H9 (cell line): ENCODE data around the gene ZRANB1. TPM values are rescaled to one million over a fixed set of nuclear protein-coding genes. Genes with fewer than 3 reads are reported as not detected.

Experiments used
- DNase-seq: peaks from one replicate; pipeline ENCODE4 v3.0.0-alpha.2; 2017
- H2AFZ ChIP-seq: one replicate; pipeline ENCODE4 v1.6.1; 2013; ENCODE audit warnings: mild to moderate bottlenecking, low read length, control low read depth, moderate library complexity
- H2AK5ac ChIP-seq: 2 replicates; pipeline ENCODE4 v1.6.1; 2013; ENCODE audit warnings: low read length, control low read depth, mixed read lengths; ENCODE audit not compliant: insufficient read length
- H2BK120ac ChIP-seq: one replicate; pipeline ENCODE4 v1.6.1; 2013; ENCODE audit warnings: low read depth, mild to moderate bottlenecking, low read length, control low read depth, inconsistent platforms; ENCODE audit not compliant: poor library complexity, severe bottlenecking
- H2BK12ac ChIP-seq: 2 replicates; pipeline ENCODE4 v1.6.1; 2013; ENCODE audit warnings: low read length, control low read depth, mixed read lengths, low read depth; ENCODE audit not compliant: insufficient read length
- H2BK15ac ChIP-seq: 2 replicates; pipeline ENCODE4 v1.6.1; 2013; ENCODE audit warnings: low read depth, low read length, control low read depth
- H2BK20ac ChIP-seq: one replicate; pipeline ENCODE4 v1.6.1; 2013; ENCODE audit warnings: low read depth, mild to moderate bottlenecking, low read length, control low read depth, inconsistent platforms; ENCODE audit not compliant: poor library complexity, severe bottlenecking
- H2BK5ac ChIP-seq: 2 replicates; pipeline ENCODE4 v1.6.1; 2013; ENCODE audit warnings: low read length, control low read depth, mixed read lengths; ENCODE audit not compliant: insufficient read length
- H3K14ac ChIP-seq: 2 replicates; pipeline ENCODE4 v1.6.1; 2013; ENCODE audit warnings: low read length, control low read depth; ENCODE audit not compliant: insufficient read depth
- H3K18ac ChIP-seq: 2 replicates; pipeline ENCODE4 v1.6.1; 2013; ENCODE audit warnings: low read depth, mild to moderate bottlenecking, mixed read lengths, low read length, control low read depth; ENCODE audit not compliant: insufficient read length
- H3K23ac ChIP-seq: 2 replicates; pipeline ENCODE4 v1.6.1; 2013; ENCODE audit warnings: low read length, control low read depth, mixed read lengths, low read depth; ENCODE audit not compliant: insufficient read length
- H3K23me2 ChIP-seq: 2 replicates; pipeline ENCODE4 v1.6.1; 2013; ENCODE audit warnings: low read depth, mild to moderate bottlenecking, mixed read lengths, low read length, control low read depth; ENCODE audit not compliant: insufficient read length, poor library complexity, severe bottlenecking
- H3K27ac ChIP-seq: 2 replicates; pipeline ENCODE4 v1.5.1; 2013; ENCODE audit warnings: low read length, control low read depth, mixed read lengths, low read depth; ENCODE audit not compliant: insufficient read length
- H3K27me3 ChIP-seq: 2 replicates; pipeline ENCODE4 v1.6.1; 2013; ENCODE audit warnings: low read length, control low read depth, inconsistent platforms; ENCODE audit not compliant: insufficient read depth
- H3K4ac ChIP-seq: 2 replicates; pipeline ENCODE4 v1.6.1; 2013; ENCODE audit warnings: low read depth, mild to moderate bottlenecking, control low read depth, inconsistent platforms, low read length, moderate library complexity
- H3K4me1 ChIP-seq: 2 replicates; pipeline ENCODE4 v1.6.1; 2013; ENCODE audit warnings: low read length, control low read depth, inconsistent platforms; ENCODE audit not compliant: insufficient read depth
- H3K4me2 ChIP-seq: 2 replicates; pipeline ENCODE4 v1.6.1; 2013; ENCODE audit warnings: low read length, control low read depth, mixed read lengths; ENCODE audit not compliant: insufficient read length, insufficient read depth
- H3K56ac ChIP-seq: 2 replicates; pipeline ENCODE4 v1.6.1; 2013; ENCODE audit warnings: low read depth, mild to moderate bottlenecking, mixed read lengths, low read length, control low read depth; ENCODE audit not compliant: insufficient read length
- H3K79me1 ChIP-seq: 2 replicates; pipeline ENCODE4 v1.6.1; 2013; ENCODE audit warnings: low read depth, mild to moderate bottlenecking, moderate library complexity, low read length, control low read depth, inconsistent platforms; ENCODE audit not compliant: insufficient read depth, poor library complexity, severe bottlenecking
- H3K79me2 ChIP-seq: 2 replicates; pipeline ENCODE4 v1.6.1; 2013; ENCODE audit warnings: low read length, control low read depth, inconsistent platforms; ENCODE audit not compliant: insufficient read depth
- H3K9ac ChIP-seq: 2 replicates; pipeline ENCODE4 v1.6.1; 2013; ENCODE audit warnings: low read length, control low read depth, mixed read lengths; ENCODE audit not compliant: insufficient read length; ENCODE audit errors: extremely low read depth
- H3K9me3 ChIP-seq: one replicate; pipeline ENCODE4 v1.6.1; 2013; ENCODE audit warnings: low read depth, low read length, inconsistent platforms; ENCODE audit not compliant: control insufficient read depth
- H3T11ph ChIP-seq: one replicate; pipeline ENCODE4 v1.6.1; 2013; ENCODE audit warnings: mild to moderate bottlenecking, low read length, control low read depth, inconsistent platforms
- H4K20me1 ChIP-seq: one replicate; pipeline ENCODE4 v1.6.1; 2013; ENCODE audit not compliant: control insufficient read depth, insufficient read length, insufficient read depth
- H4K5ac ChIP-seq: 2 replicates; pipeline ENCODE4 v1.6.1; 2013; ENCODE audit warnings: low read depth, mild to moderate bottlenecking, mixed read lengths, low read length, control low read depth; ENCODE audit not compliant: insufficient read length
- H4K8ac ChIP-seq: replicated peaks from 2 replicates; pipeline ENCODE4 v1.6.1; 2013; ENCODE audit warnings: low read length, control low read depth, mixed read lengths, low read depth; ENCODE audit not compliant: insufficient read length
- H4K91ac ChIP-seq: 2 replicates; pipeline ENCODE4 v1.6.1; 2013; ENCODE audit warnings: low read depth, mild to moderate bottlenecking, moderate library complexity, mixed read lengths, low read length, control low read depth; ENCODE audit not compliant: insufficient read length
- H3K27ac Mint-ChIP-seq, 3 experiments: 2 replicates in 2 of 3; 3 replicates in 1 of 3; pipeline ENCODE4 v1.8.0; 2020 to 2021; ENCODE audit warnings: mixed read lengths in 3 of 3, mild to moderate bottlenecking in 1 of 3, moderate library complexity in 1 of 3
- H3K27me3 Mint-ChIP-seq: 2 replicates; pipeline ENCODE4 v1.8.0; 2021; ENCODE audit warnings: low read depth, mild to moderate bottlenecking, moderate library complexity, mixed read lengths
- H3K36me3 Mint-ChIP-seq, 3 experiments: 2 replicates in 2 of 3; 3 replicates in 1 of 3; pipeline ENCODE4 v1.8.0; 2020 to 2021; ENCODE audit warnings: low read depth in 3 of 3, mixed read lengths in 3 of 3; ENCODE audit not compliant: insufficient read depth in 1 of 3
- H3K4me1 Mint-ChIP-seq, 2 experiments: 2 replicates each; pipeline ENCODE4 v1.8.0; 2020; ENCODE audit warnings: mixed read lengths in 2 of 2
- H3K4me3 Mint-ChIP-seq, 2 experiments: 2 replicates in 1 of 2; 3 replicates in 1 of 2; pipeline ENCODE4 v1.8.0; 2020 to 2021; ENCODE audit warnings: mild to moderate bottlenecking in 2 of 2, mixed read lengths in 2 of 2, moderate library complexity in 1 of 2
- H3K9me3 Mint-ChIP-seq, 2 experiments: 2 replicates in 1 of 2; 3 replicates in 1 of 2; pipeline ENCODE4 v1.8.0; 2020; ENCODE audit warnings: mild to moderate bottlenecking in 2 of 2, mixed read lengths in 2 of 2, moderate library complexity in 1 of 2
- WGBS: extraction: QIAGEN DNeasy Blood & Tissue Kit; methylation state at CpG from one replicate; pipeline ENCODE4 v1.1.7; 2013; ENCODE audit warnings: missing lambda C conversion rate, low lambda C conversion rate, mixed read lengths; ENCODE audit not compliant: insufficient read length; ENCODE audit errors: extremely low coverage; 5-methylcytosine and 5-hydroxymethylcytosine counted together
- total RNA-seq: library from RNA; stranded (reverse); gene quantifications from 2 replicates; pipeline ENCODE4 v1.2.1, GENCODE V29; 2021
- TF ChIP-seq, protein P1 (sequence below): fragments of 200-600 bp; sonication (generic); conservative IDR thresholded peaks from 3 replicates; pipeline ENCODE4 v1.8.0; 2021; ENCODE audit warnings: antibody characterized with exemption, mild to moderate bottlenecking

Gene ZRANB1
- total RNA-seq, 1 experiment from 2014 or later: 17.4 TPM

DNA sequence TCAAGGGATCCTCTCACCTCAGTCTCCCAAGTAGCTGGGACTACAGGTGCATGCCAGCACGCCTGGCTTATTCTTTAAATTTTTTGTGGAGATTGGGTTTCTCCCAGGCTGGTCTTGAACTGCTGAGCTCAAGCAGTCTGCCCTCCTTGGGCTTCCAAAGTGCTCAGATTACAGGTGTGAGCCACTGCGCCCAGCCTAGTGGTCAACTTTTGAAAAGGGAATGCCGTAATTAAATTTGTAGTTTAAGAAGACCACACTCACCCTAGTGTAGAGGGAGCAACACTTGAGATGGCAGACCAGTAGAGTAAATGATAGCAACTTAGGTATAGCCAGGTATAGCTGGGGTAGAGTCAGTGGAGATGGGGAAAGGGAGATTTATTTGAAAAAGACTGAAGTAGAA, 17.6 kb downstream of the ZRANB1 start:
- Histone ChIP-seq H3K18ac (no peak overlapping the region), H3K4me2 (no peak overlapping the region), H3T11ph (no peak overlapping the region), H2AFZ (no peak overlapping the region), H3K14ac (no peak overlapping the region), H3K79me1 (peaks cover 13% of the 10 kb centered on the region), H2BK20ac (no peak overlapping the region), H3K79me2 (peaks cover 15% of the 10 kb centered on the region; the same call in 1 of the 2 replicates), H3K27ac (no peak overlapping the region), H2BK15ac (no peak overlapping the region), H4K8ac (no peak overlapping the region), H3K4ac (no peak overlapping the region), H2AK5ac (no peak overlapping the region), H4K5ac (no peak overlapping the region), H3K9ac (no peak overlapping the region), H2BK12ac (no peak overlapping the region), H3K27me3 (no peaks in the 10 kb centered on the region), H4K91ac (no peak overlapping the region), H3K23ac (no peak overlapping the region), H3K56ac (no peak overlapping the region), H3K23me2 (no peaks in the 10 kb centered on the region), H3K9me3 (no peaks in the 10 kb centered on the region), H2BK5ac (no peak overlapping the region), H2BK120ac (no peak overlapping the region), H4K20me1 (no peaks in the 10 kb centered on the region), H3K4me1 (no peaks in the 10 kb centered on the region)
- Mint-ChIP-seq H3K4me3 (no peak overlapping the region), H3K4me1 (peaks cover 11 to 17% of the 10 kb centered on the region in 2 experiments), H3K9me3 (no peaks in the 10 kb centered on the region), H3K27ac (peak overlapping the region in 2 of 3 experiments; percentile 13 to 55; a peak in 3 of 7 replicates), H3K36me3 (0 out of 7 replicates have a peak, but pooled peaks cover 0 to 3% (median 0%) of the 10 kb centered on the region in 3 experiments), H3K27me3 (no peaks in the 10 kb centered on the region)
- DNase-seq: no peak
- no CpG with 5 or more reads among the region's 3 CpGs for WGBS
- TF ChIP-seq, protein P1, sequence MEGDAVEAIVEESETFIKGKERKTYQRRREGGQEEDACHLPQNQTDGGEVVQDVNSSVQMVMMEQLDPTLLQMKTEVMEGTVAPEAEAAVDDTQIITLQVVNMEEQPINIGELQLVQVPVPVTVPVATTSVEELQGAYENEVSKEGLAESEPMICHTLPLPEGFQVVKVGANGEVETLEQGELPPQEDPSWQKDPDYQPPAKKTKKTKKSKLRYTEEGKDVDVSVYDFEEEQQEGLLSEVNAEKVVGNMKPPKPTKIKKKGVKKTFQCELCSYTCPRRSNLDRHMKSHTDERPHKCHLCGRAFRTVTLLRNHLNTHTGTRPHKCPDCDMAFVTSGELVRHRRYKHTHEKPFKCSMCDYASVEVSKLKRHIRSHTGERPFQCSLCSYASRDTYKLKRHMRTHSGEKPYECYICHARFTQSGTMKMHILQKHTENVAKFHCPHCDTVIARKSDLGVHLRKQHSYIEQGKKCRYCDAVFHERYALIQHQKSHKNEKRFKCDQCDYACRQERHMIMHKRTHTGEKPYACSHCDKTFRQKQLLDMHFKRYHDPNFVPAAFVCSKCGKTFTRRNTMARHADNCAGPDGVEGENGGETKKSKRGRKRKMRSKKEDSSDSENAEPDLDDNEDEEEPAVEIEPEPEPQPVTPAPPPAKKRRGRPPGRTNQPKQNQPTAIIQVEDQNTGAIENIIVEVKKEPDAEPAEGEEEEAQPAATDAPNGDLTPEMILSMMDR: 0 out of 3 replicates have a peak, but pooled peaks have one; percentile 12
